ENCODE results near the gene TMEM242.
A peak's percentile ranks its signal among the peaks of the same experiment; 100 is the strongest.
"Not testable (repeated sequence)": the region's sequence is repeated elsewhere in the genome, so short reads cannot be mapped to it uniquely, and the experiment has no call there.

Gene TMEM242

DNA sequence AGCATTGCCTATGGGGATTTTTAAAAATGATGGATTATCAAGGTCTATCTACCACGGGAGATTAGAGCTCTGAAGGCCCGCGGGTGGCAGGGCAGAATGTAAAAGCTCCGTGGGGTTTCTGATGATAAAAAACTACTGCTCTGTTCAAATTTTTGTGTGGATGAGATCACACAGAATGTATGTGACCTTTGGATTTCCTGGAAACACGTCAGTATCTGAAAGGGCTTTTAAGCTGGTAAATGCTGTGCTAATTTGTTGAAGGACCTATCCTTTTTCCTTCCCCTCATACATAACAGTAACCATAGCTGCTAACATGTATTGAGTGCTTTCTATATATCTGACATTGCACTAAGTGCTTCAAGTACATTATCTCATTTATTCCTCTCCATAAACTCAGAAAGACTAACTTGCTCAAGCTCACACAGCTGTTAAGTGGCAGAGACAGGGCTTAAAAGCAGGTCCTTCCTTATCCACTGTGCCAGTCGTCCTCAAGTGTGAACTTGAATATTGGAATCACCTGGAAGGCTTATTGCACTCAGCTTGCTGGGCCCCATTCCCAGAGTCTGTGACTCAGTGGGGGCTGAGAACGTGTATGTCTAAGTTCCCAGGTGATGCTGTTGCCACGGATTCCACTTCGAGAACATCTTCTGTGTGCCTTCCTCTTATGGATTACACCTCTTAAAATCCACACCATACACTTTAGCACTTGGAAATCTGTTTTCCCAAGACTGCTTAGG lies 1.9 kb upstream of the TMEM242 start:
- DNase-seq (ENCODE audit: low read depth in 2 of 2): no peak

DNA sequence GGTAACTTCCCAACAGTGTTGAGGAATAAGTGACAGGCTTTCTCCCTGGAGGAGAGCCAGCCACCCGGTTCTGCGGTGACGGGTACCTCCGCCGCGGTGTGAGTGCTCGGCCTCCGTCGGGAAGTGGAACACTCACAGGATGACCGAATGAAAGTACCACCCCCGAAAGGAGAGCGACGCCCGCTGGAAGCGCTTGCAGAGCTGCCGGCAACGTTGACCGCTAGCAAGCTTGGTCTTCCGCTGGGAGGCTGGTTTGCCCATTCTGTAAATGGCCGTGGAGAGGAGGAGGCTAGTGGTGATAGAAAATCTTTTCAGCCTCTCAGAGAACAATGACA lies 614 bp upstream of the TMEM242 start:
- peak; percentile 39 to 40 for DNase-seq (ENCODE audit: low read depth in 2 of 2)

DNA sequence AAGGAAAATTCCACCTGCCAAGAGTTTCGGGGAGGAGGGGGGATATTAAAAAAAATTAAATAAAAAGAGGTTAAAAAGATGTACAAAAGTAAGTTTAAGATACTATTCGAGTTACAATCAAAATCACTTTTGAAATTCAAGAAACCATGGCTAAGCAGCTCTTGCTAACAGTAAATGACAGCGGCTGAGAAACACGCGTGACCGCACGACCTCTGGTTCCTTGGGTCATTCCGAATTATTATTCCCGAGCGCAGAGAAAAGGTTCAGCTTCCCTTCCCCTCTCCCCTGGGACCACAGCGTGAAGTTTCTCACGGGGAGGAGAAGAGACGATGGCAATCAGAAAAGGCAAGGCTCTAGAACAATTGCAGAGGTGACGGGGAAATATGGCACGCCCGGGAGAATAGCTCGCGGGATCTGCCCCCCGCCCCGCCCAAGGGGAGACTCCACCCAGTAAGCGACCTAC lies 496 bp downstream of the TMEM242 start:
- peak in 1 of 2 experiments; percentile 70 for DNase-seq (ENCODE audit: low read depth in 2 of 2)

DNA sequence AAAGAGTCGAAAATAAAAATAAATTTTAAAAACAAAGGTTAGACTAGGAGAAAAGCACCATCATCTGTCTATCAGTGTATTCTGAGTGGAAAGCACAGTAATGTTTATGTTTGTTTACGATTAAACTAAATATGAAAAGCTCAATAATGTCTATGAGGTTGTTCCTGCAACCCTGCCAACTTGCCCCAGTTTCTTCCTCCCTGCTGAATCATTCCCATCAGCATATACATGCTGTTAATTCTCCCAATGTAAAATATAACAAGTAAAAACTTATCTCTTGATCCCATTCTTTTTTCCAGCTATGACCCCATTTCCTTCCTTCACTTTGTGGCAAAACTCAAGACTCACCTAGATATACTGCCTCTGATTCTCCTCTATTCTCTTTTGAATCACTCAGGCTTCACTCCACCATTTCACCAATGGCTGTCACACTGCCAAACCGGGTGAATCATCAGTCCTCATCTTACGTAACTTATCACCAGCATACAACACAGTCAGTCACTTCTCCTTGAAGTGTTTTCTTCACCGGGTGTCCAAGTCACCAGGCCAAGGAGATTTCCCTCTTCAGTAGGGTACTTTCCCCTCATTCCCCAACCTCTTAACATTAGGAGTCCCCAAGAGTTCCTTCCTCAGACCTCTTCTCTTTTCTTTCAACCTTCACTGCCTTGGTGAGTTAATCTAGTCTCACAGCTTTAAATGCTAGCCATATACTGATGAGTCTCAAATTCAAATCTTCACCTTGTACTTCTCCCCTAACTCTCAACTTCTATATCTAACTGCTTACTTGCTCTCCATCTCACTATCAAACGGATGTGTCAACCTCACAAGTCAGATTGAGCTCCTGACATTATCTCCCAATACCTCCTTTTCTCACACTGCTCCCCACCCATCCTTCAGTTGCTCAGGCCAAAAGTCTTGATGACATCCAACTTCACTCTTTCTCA lies 6.2 kb downstream of the TMEM242 start:
- peak; percentile 68 to 71 for DNase-seq (ENCODE audit: low read depth in 2 of 2)

DNA sequence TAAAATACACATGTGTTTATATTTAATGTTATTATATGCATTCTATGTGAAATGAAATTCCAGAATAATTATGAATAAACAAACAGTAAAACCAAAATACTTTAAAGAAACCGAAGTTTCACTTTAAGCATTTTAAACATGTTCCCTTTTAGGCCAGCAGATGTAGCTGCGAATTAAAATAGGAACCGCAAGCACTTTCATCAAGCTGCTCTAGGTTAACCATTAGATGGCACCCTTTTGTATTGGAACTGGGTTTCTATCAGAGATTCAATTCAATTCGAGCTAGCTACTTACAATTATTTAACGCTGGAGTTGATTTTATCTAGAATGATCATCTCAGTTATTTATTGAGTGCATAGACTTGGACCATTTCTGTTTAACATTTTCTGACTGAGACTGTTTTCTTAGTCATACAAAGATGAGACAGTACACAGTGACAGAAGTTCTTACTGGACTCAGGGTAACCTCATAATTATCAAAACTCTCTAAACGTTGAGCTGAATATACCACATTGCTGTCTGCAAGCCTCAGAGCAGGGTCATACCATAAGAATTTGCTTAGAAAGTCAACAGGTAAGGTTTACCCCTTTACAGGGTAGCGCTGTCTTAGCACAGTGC lies 8.5 kb downstream of the TMEM242 start:
- DNase-seq (ENCODE audit: low read depth in 2 of 2): peak; percentile 54 to 59

- DNase-seq (ENCODE audit: low read depth in 2 of 2): no peak
These were observed 9.5 kb downstream of the TMEM242 start for GRCh38 chr6:157313531-157314467.

DNA sequence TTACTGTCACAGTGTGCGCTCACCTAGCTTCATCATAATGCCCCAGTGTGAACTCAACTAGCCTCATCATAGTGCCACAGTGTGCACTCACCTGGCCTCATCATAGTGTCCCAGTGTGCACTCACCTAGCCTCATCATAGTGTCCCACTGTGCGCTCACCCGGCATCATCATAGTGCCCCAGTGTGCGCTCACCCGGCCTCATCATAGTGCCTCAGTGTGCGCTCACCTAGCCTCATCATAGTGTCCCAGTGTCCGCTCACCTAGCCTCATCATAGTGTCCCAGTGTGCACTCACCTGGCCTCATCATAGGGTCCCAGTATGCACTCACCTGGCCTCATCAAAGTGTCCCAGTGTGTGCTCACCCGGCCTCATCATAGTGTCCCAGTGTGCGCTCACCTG lies 10.6 kb downstream of the TMEM242 start:
- no peak for DNase-seq (ENCODE audit: low read depth in 2 of 2)

- DNase-seq (ENCODE audit: low read depth in 2 of 2): not testable (repeated sequence)
These were observed 12.6 kb downstream of the TMEM242 start for GRCh38 chr6:157310693-157311092.

DNA sequence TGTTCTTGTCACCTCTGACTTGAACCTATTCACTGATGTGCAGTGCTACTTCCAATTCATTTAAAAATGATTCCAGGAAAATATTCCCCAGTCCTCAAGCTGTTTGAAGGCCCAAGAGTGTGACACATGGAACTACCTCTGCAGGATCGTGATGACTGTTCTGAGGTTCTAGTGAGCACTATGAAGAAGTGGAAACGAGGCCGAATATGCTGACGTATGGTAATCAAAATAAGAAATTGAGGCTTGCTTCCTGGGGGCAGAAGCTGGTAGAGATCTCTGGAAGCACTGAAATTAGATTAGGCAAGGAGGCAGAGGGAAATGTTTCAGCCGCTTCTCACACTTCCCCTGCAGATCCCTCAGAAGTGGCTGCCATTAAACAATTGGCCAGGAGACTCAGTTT lies 15.7 kb downstream of the TMEM242 start:
- DNase-seq (ENCODE audit: low read depth in 2 of 2): no peak

DNA sequence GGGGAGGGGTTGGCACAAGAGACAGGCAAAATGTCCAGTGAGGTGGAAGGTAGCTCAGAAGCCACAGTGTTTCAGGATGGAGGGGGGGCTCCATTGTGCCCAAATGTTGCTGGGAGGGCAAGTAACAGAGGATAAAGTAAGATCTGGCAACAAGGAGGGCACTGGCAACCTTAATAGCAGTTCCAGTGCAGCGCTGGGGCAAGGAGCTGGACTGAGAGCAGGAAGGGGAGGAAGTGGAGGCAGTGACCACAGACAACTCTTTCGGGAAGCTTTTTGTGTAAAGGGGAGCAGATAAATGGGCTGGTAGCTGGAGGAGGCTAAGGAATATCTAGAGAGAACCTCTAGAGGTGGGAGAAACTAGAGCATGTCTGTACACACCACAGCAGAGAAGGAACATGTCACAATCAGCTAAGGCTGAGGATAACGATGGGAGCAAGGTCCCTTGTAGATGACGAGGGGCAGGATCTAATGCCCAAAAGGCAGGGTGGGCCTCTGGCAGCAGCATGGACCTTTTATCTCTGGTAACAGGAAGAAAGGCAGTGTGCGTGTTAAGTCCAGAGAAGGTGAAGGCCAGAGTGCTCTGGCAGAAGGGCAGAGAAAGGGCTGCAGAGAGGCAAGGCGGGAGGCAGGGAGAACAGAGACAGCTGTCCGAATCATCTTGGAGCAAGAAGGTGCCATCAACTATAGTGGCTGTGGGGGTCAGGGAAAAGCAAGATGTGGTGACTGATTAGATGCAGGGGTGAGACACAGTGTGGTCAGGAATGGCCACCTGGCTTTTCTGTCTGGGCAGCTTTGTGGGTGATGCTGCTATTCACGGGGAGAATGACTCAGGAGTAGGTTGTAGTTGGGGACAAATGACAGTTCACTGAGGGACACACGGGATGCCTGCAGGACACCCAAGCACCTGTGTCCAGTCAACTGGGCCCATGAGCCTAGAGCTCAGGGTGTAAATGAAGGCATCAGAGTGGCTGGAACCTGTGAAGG lies 17.4 kb downstream of the TMEM242 start:
- no peak for DNase-seq (ENCODE audit: low read depth in 2 of 2)

- DNase-seq (ENCODE audit: low read depth in 2 of 2): no peak
These were observed 18.2 kb downstream of the TMEM242 start for GRCh38 chr6:157304899-157305663.

- DNase-seq (ENCODE audit: low read depth in 2 of 2): no peak
These were observed 20.6 kb downstream of the TMEM242 start for GRCh38 chr6:157302736-157303135.

DNA sequence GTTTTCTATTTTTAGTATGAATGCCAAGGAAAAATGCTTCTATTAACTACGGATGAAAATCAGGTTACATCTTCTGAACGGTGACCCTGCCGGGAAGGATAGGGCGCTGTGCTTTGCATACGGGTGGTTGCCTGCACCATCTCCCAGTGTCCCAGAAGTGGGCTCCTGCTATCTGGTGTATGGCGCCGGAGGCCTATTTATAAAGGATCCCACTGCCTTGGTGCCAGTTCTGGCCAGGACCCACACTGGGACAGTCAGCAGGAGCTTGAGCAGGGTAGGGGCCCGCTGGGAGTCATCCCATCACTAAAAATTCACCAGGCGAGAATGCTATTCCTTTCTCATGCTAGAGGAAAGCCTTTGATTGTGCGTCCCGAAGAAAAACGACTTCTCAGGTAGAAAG lies 22.9 kb downstream of the TMEM242 start:
- no peak for DNase-seq (ENCODE audit: low read depth in 2 of 2)

GRCh38 chr6:157300006-157300405 lies 23.3 kb downstream of the TMEM242 start:
- DNase-seq (ENCODE audit: low read depth in 2 of 2): no peak

DNA sequence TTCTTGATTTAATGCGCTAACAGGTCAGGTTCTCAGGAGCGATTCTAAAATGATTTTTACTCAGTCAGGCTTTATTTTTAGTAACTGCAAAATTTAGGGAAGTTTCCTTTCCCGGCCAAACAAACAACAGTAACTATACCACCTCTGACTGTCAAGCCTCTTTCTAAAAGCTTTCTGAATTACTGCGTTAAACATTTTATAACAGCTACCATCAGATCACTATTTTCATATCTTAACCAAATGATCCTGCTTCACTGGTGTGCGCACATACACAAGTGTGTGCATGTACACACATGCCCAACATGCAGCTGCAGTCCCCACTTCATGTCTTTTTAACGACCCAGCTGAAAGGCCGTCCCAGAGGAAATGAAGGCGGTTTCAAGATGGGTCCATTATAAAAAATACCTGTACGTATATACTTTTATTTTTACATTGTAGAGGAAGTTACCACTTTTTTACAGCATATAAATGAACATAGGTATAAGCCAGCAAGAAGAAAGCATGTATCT lies 25.0 kb downstream of the TMEM242 start:
- DNase-seq (ENCODE audit: low read depth in 2 of 2): no peak

- DNase-seq (ENCODE audit: low read depth in 2 of 2): no peak
These were observed 28.7 kb downstream of the TMEM242 start for GRCh38 chr6:157294654-157295053.

GRCh38 chr6:157293780-157294179 lies 29.5 kb downstream of the TMEM242 start:
- no peak for DNase-seq (ENCODE audit: low read depth in 2 of 2)

DNA sequence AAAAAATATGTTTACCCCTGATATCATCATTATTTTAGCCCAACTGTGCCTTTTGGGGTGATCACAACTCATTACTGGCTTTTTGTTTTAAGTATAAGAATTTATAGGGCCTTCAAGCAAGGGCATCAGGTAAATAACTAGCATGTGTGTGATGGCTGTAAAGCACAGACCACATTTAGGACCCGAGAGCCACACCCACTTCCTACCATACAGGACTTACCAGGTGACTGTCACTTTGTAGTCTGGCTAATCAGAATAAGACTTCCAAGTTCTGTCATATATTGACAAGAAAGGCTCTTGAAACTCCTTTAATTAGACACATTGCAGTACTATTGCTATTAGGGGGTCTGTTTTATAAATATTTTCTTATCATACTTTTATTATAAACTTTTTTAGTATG lies 31.1 kb downstream of the TMEM242 start:
- no peak for DNase-seq (ENCODE audit: low read depth in 2 of 2)

GRCh38 chr6:157291356-157291755 lies 32.0 kb downstream of the TMEM242 start:
- DNase-seq (ENCODE audit: low read depth in 2 of 2): no peak
